Tibial nerve (tissue), 4 donors: ENCODE data around the gene LIMK1.

ENCODE experiments used
- CTCF ChIP-seq, 5 experiments: fragments of 200-600 bp in 3 of 5; fragments of 450-650 bp in 2 of 5; sonication (generic) in 3 of 5; IDR thresholded peaks; one replicate each; pipeline ENCODE4 v1.5.1; 2016 to 2019; ENCODE audit warnings: antibody characterized with exemption in 5 of 5, mild to moderate bottlenecking in 3 of 5, moderate library complexity in 2 of 5
- EP300 ChIP-seq, 2 donors: sonication (generic); formaldehyde crosslinking; IDR thresholded peaks; one replicate each; pipeline ENCODE4 v1.6.1; 2017; ENCODE audit warnings: antibody characterized with exemption in 2 of 2, mild to moderate bottlenecking in 1 of 2

- TF ChIP-seq EP300 (IDR thresholded peaks at IDR 0.05) (no peak), CTCF (IDR thresholded peaks at IDR 0.05) (no peak)
These were observed 1.3 kb downstream of the LIMK1 start for GRCh38 chr7:74084722-74085578.
